Astrocyte (in vitro differentiated cells and primary cell): ENCODE measurements around the gene WDR54. TPM values are rescaled to one million over a fixed set of nuclear protein-coding genes. Genes with fewer than 3 reads are reported as not detected.

ENCODE experiments used
- DNase-seq: peaks from one replicate; pipeline ENCODE4 v3.0.0-alpha.2; 2010; ENCODE audit warnings: low read depth
- FAIRE-seq: peaks from 2 replicates; lab custom pipeline; 2011; peaks lifted over from hg19 to GRCh38; lab: Jason Lieb, UNC
- H2AFZ ChIP-seq: 2 replicates; pipeline ENCODE4 v1.6.0; 2012; ENCODE audit warnings: low read depth, low read length, inconsistent platforms
- H3K27ac ChIP-seq: 2 replicates; pipeline ENCODE4 v1.5.1; 2011; ENCODE audit warnings: low read depth, low read length, inconsistent platforms
- H3K27me3 ChIP-seq: 2 replicates; pipeline ENCODE4 v1.6.0; 2011; ENCODE audit warnings: low read length, inconsistent platforms; ENCODE audit not compliant: insufficient read depth
- H3K36me3 ChIP-seq: 2 replicates; pipeline ENCODE4 v1.5.1; 2011; ENCODE audit warnings: low read length, inconsistent platforms; ENCODE audit not compliant: insufficient read depth
- H3K4me1 ChIP-seq: 2 replicates; pipeline ENCODE4 v1.5.1; 2011; ENCODE audit warnings: low read length, inconsistent platforms; ENCODE audit not compliant: insufficient read depth
- H3K4me2 ChIP-seq: 2 replicates; pipeline ENCODE4 v1.6.0; 2012; ENCODE audit warnings: low read length, inconsistent platforms
- H3K4me3 ChIP-seq: 2 replicates; pipeline ENCODE4 v1.5.1; 2011; ENCODE audit warnings: low read depth, mild to moderate bottlenecking, low read length, inconsistent platforms; ENCODE audit not compliant: insufficient read depth
- H3K79me2 ChIP-seq: 2 replicates; pipeline ENCODE4 v1.6.0; 2012; ENCODE audit warnings: mild to moderate bottlenecking, low read length, inconsistent platforms; ENCODE audit not compliant: insufficient read depth
- H3K9ac ChIP-seq: 2 replicates; pipeline ENCODE4 v1.6.0; 2012; ENCODE audit warnings: mild to moderate bottlenecking, low read length, inconsistent platforms
- H3K9me3 ChIP-seq: 2 replicates; pipeline ENCODE4 v1.5.1; 2012; ENCODE audit warnings: low read depth, mild to moderate bottlenecking, low read length, inconsistent platforms; ENCODE audit not compliant: insufficient read depth
- H4K20me1 ChIP-seq: 2 replicates; pipeline ENCODE4 v1.6.0; 2012; ENCODE audit warnings: low read length, inconsistent platforms; ENCODE audit not compliant: insufficient read depth
- H3K27ac Mint-ChIP-seq: one replicate; pipeline ENCODE4 v1.8.0; 2021; ENCODE audit warnings: mild to moderate bottlenecking, mixed read lengths; ENCODE audit not compliant: unreplicated experiment
- H3K27me3 Mint-ChIP-seq: one replicate; pipeline ENCODE4 v1.8.0; 2021; ENCODE audit warnings: low read depth, mixed read lengths; ENCODE audit not compliant: unreplicated experiment
- H3K36me3 Mint-ChIP-seq: one replicate; pipeline ENCODE4 v1.8.0; 2021; ENCODE audit warnings: low read depth, mixed read lengths; ENCODE audit not compliant: unreplicated experiment
- H3K4me1 Mint-ChIP-seq: one replicate; pipeline ENCODE4 v1.8.0; 2021; ENCODE audit warnings: low read depth, mixed read lengths; ENCODE audit not compliant: unreplicated experiment
- H3K4me3 Mint-ChIP-seq: one replicate; pipeline ENCODE4 v1.8.0; 2021; ENCODE audit warnings: mild to moderate bottlenecking, moderate library complexity, mixed read lengths; ENCODE audit not compliant: unreplicated experiment
- H3K9me3 Mint-ChIP-seq: one replicate; pipeline ENCODE4 v1.8.0; 2021; ENCODE audit warnings: mild to moderate bottlenecking, mixed read lengths; ENCODE audit not compliant: unreplicated experiment
- CTCF ChIP-seq: IDR thresholded peaks from 2 replicates; pipeline ENCODE4 v1.5.1; 2011; ENCODE audit warnings: low read depth, mild to moderate bottlenecking, inconsistent platforms, low read length, moderate library complexity; ENCODE audit not compliant: insufficient read depth
- EZH2 ChIP-seq: IDR thresholded peaks from 2 replicates; pipeline ENCODE4 v1.6.1; 2012; ENCODE audit warnings: mild to moderate bottlenecking, low read length, inconsistent platforms; ENCODE audit not compliant: insufficient read depth
- total RNA-seq: library from RNA; stranded (reverse); gene quantifications from 2 replicates; pipeline ENCODE4 v1.2.1, GENCODE V29; 2021

The WDR54 gene
- total RNA-seq, 1 donor from 2014 or later: 14.8 TPM

GRCh38 chr2:74429487-74430451, 8.2 kb downstream of the WDR54 start:
- Histone ChIP-seq H3K4me2 (no peak overlapping the region), H3K79me2 (no peaks in the 10 kb centered on the region), H3K27ac (no peak overlapping the region), H3K36me3 (peaks cover 18% of the 10 kb centered on the region), H3K9ac (no peak overlapping the region), H2AFZ (no peak overlapping the region), H4K20me1 (peaks cover 8% of the 10 kb centered on the region), H3K4me3 (no peak overlapping the region), H3K4me1 (peaks cover 13% of the 10 kb centered on the region), H3K9me3 (no peaks in the 10 kb centered on the region), H3K27me3 (no peaks in the 10 kb centered on the region)
- no peaks in the 10 kb centered on the region for H3K9me3 Mint-ChIP-seq
- H3K36me3 Mint-ChIP-seq: peaks cover 18% of the 10 kb centered on the region
- H3K4me3 Mint-ChIP-seq: no peak overlapping the region
- no peak for TF ChIP-seq CTCF
- H3K27ac Mint-ChIP-seq: no peak overlapping the region
- DNase-seq: no peak
- peaks cover 17% of the 10 kb centered on the region for H3K4me1 Mint-ChIP-seq
- H3K27me3 Mint-ChIP-seq: no peaks in the 10 kb centered on the region
- no peak for FAIRE-seq

GRCh38 chr2:74430502-74430901, 9.0 kb downstream of the WDR54 start:
- Histone ChIP-seq H3K9ac (no peak overlapping the region), H3K27me3 (no peaks in the 10 kb centered on the region), H3K79me2 (no peaks in the 10 kb centered on the region), H3K4me3 (no peak overlapping the region), H3K36me3 (peaks cover 18% of the 10 kb centered on the region), H2AFZ (no peak overlapping the region), H3K4me1 (peaks cover 6% of the 10 kb centered on the region), H3K9me3 (no peaks in the 10 kb centered on the region), H3K4me2 (no peak overlapping the region), H4K20me1 (peaks cover 15% of the 10 kb centered on the region), H3K27ac (no peak overlapping the region)
- TF ChIP-seq CTCF: no peak
- TF ChIP-seq EZH2: no peak
- H3K9me3 Mint-ChIP-seq: no peaks in the 10 kb centered on the region
- H3K36me3 Mint-ChIP-seq: peaks cover 16% of the 10 kb centered on the region
- H3K27me3 Mint-ChIP-seq: no peaks in the 10 kb centered on the region
- no peak overlapping the region for H3K27ac Mint-ChIP-seq
- FAIRE-seq (no peak), DNase-seq (no peak)
- peaks cover 10% of the 10 kb centered on the region for H3K4me1 Mint-ChIP-seq
- H3K4me3 Mint-ChIP-seq: no peak overlapping the region
